GM21367 (cell line): Measurements from ENCODE around the gene ERMN.
"Not testable (repeated sequence)": the region's sequence is repeated elsewhere in the genome, so short reads cannot be mapped to it uniquely, and the experiment has no call there.

Experiments used
- ATAC-seq: cut with Tn5 transposase; IDR thresholded peaks from one replicate; pipeline ENCODE4 v1.9.1; 2021; ENCODE audit not compliant: unreplicated experiment

Gene ERMN

GRCh38 chr2:157325786-157326185 is at the start of gene ERMN:
Gene ERMN (minus strand): TSS chr2:157325824. CDS start chr2:157325642, 182 bp downstream.
- ATAC-seq: no peak

- no peak for ATAC-seq
Measured at GRCh38 chr2:157375384-157375783, 49.8 kb upstream of the ERMN start.

GRCh38 chr2:157368508-157368907 is 42.9 kb upstream of the ERMN start:
- ATAC-seq: not testable (repeated sequence)

- no peak for ATAC-seq
Measured at GRCh38 chr2:157367704-157368103, 42.1 kb upstream of the ERMN start.

GRCh38 chr2:157364257-157364974 is 38.8 kb upstream of the ERMN start:
- peak; percentile 94 for ATAC-seq

- ATAC-seq: peak; percentile 36
Measured at GRCh38 chr2:157363612-157364101, 38.0 kb upstream of the ERMN start.

- ATAC-seq: no peak
Measured at GRCh38 chr2:157362627-157363026, 37.0 kb upstream of the ERMN start.

GRCh38 chr2:157361526-157361925 is 35.9 kb upstream of the ERMN start:
- ATAC-seq: no peak

GRCh38 chr2:157359628-157360027 is 34.0 kb upstream of the ERMN start:
- no peak for ATAC-seq

- ATAC-seq: no peak
Measured at GRCh38 chr2:157355618-157356017, 30.0 kb upstream of the ERMN start.

- ATAC-seq: no peak
Measured at GRCh38 chr2:157349949-157350515, 24.4 kb upstream of the ERMN start.

GRCh38 chr2:157348291-157348921 is 22.8 kb upstream of the ERMN start:
- no peak for ATAC-seq

- no peak for ATAC-seq
Measured at GRCh38 chr2:157345647-157346389, 20.2 kb upstream of the ERMN start.

GRCh38 chr2:157341381-157341780 is 15.8 kb upstream of the ERMN start:
- ATAC-seq: not testable (repeated sequence)

GRCh38 chr2:157339965-157340655 is 14.5 kb upstream of the ERMN start:
- ATAC-seq: no peak

- ATAC-seq: no peak
Measured at GRCh38 chr2:157337978-157338377, 12.4 kb upstream of the ERMN start.

- ATAC-seq: no peak
Measured at GRCh38 chr2:157336137-157337010, 10.8 kb upstream of the ERMN start.

- ATAC-seq: no peak
Measured at GRCh38 chr2:157334797-157335196, 9.2 kb upstream of the ERMN start.

- no peak for ATAC-seq
Measured at GRCh38 chr2:157334335-157334734, 8.7 kb upstream of the ERMN start.
